SKM-1 treated with dmso at 0.1 percent for 144 hours (cell line): ENCODE results near the gene APOBEC3A.
A peak's percentile ranks its signal among the peaks of the same experiment; 100 is the strongest.
"Not testable (repeated sequence)": the region's sequence is repeated elsewhere in the genome, so short reads cannot be mapped to it uniquely, and the experiment has no call there.

ENCODE experiments used
- DNase-seq: peaks from one replicate; lab custom pipeline; 2025; ENCODE audit not compliant: unreplicated experiment; lab: John Stamatoyannopoulos, UW

The APOBEC3A gene

DNA sequence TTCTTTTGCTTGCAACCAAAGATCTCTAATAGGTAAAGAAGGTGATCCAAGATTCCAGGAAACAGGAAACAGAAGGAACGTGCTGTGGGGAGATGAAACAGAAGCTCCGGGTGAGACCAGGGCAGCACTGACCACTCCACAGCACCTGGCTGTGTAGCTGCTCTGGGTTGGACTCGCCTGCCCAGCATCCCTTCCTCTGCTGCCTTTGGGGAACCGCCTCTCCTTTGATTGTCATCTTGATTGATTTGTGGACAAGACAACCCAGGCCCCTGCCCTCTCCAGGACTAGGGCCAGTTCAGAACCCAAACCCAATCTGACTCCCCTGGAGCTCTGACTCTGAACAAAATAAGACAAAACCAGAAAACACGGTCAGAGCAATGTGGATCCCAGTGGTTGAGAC lies 14.7 kb upstream of the APOBEC3A start:
- DNase-seq = no peak

DNA sequence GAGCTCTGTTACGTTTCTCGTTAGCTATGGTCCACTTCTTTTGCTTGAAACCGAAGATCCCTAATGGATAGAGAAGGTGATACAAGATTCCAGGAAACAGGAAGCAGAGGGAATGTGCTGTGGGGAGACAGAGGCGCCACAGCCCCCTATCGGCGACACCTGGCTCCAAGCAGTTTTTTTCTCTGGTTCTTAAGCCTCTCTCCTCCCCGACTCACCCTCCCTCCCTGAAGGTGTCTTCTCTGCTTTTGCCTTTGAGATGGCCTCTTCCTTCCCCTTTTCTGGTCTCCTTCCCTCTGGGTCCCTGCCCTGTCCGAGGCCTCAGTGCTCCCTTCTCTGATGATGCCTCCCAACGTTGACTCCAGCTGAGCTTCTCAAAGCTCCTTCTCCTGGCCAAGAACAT lies 14.2 kb upstream of the APOBEC3A start:
- DNase-seq = peak; percentile 87

DNA sequence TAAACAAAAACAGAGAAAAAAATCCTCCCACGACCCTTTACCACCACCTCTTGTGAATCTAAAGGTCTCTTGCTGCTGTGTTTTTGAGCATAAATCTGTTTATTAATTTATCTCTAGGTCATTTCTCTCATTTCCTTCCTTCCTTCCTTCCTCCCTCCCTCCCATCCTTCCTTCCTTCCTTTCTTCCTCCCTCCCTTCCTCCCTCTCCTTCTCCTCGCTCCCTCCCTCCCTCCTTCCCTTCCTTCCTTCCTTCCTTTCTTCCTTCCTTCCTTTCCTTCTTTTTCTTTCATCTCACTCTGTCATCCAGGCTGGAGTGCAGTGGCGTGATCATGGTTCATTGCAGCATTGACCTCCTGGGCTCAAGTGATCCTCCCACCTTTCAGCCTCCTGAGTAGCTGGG lies 13.5 kb upstream of the APOBEC3A start:
- no peak for DNase-seq

DNA sequence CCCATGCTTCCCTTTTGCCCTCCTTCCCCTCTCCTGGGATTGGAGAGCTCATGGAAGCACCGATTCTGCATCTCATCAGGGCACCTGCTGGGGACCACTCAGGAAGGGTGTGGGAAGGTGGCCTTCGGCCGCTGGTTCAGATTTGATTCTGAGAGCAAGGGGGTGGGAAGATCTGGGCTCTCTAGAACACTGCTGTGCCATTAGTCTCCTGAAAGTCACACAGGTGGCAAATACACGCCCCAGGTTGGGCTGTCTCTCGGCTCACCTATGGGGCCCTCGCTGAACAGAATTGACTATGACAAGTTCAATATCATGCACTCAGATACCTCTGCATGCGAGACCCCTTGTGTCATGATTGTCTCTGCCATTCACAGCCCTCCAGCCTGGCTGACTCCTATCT lies 12.8 kb upstream of the APOBEC3A start:
- no peak for DNase-seq

DNA sequence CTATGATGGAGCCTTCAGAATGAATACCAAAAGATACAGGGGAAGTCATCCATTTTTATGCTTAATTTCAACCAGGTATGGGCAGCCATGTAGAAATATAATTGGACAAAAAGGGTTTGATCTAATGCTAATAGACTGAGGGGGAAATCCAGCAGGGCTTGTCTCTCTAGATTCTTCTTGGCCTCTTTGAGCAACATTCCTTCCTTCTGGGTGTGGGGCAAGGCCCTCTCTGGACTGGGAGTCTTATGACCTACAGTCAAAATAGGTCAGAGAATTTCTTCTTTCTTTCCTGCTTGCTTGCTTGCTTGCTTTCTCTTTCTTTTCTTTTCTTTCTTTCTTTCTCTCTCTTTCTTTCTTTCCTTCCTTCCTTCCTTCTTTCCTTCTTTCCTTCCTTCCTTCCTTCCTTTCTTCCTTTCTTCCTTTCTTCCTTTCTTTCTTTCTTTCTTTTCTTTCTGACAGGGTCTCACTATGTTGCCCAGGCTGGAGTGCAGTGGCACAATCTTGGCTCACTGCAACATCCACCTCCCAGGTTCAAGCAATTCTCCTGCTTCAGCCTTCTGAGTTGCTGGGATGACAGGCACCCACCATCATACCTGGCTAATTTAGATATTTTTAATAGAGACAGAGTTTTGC lies 11.6 kb upstream of the APOBEC3A start:
- DNase-seq = not testable (repeated sequence)

DNA sequence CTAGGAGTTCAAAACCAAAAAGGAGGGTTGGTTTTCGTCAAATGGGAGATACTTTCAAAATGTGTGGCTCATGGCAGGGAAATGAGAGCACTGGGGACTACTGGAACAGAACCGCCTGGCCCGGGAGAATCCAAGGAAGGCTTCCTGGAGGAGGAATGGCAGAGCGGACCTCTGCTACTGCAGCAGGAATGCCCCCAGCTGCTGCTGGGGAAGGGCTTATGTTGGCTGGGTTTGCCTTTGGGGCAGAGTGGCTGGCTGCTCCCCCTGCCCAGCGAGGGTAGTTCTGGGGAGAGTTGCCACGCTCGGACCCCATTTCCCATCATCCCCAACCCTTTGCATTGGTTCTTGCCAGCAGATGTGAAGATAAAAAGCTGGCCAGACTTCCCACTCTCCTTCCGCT lies 10.6 kb upstream of the APOBEC3A start:
- DNase-seq = no peak

DNA sequence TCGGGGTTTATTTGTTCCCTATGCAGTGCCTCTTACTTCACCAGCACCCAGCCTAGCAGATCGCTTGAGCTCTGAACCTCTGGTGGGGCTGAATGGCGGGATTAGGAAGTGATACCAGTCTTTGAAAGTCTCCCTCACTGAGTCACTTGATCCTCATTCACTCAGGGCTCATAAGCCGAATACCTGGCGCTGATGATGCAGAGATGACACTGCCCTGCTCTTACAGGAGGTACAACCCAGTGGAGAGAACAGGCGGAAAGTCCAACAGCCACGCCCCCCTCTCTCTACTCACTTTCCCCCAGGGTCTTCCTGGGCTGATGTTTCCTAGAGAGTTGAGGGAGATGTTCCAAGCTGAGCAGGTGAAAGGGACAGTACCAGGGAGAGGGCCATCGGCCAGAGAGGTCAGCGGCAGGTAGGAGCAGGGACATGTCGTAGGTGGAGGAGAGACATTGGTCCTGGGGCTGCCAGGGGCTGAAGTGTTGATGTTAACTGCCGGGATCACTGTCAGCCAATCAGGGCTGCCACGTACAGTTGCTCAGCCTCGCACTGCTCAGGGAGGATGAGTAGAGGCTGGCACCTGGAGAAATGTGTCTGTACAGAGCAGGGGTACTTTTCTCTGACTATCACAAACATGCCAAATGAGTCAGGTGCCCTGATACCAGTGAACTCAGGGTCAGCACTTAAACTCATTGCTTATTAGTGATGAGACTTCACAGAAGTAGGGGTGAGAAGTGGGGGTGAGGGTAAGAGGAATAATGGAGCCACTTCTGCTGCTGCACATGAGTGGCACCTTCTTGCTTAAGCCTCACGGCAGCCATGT lies 9.9 kb upstream of the APOBEC3A start:
- DNase-seq = no peak

DNA sequence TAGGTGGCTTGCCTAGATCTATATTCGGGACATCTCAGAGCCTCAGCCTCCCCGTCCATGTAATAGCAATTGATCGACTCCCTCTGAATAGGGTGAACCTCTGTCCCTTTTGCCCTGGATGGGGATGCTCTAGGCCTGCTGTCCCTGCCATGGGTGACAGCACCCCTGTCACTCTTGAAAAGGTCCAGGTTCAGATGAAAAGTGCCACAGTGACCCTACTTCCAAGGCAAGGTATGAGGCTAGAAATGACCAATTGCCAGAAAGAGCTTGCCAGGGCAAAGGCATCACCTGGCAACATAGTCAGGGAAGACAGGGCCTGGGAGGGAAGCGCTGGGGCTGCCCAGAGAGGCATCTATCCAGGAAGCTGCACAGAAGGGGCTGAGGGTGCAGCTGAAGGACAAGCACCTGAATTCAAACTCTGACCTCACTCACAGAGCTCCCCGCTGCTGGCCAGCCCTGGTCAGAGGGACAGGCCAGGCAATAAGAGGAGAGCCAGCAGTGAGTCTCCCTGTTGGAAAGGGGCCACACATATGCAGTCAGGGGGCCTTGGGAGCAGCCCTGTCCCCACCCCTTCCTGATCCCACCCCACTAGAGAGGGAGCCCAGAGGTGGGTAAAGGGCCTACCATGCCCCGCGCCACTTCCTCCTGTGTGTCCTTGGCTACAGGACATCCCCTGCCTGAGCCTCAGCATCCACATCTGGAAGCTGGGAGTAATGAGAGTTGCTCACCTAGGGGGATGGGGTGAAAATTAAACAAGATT lies 9.0 kb upstream of the APOBEC3A start:
- DNase-seq = no peak

DNA sequence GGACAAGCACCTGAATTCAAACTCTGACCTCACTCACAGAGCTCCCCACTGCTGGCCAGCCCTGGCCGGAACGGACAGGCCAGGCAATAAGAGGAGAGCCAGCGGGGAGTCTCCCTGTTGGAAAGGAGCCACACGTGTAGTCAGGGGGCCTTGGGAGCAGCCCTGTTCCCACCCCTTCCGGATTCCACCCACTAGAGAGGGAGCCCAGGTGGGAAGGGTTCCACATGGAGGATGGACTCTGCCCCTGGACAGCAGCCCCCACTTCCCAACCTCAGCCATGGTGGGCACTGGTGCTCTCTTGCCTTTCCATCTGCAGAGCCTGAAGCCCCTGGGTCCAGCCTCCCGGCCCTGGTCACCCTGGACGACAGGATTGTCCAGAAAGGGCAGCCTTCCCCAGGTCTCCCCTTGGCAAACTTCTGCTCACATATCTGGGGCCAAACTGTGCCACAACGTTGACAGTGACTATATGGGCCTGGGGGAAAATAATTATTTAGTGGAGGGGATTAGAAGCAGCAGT lies 7.5 kb upstream of the APOBEC3A start:
- no peak for DNase-seq

DNA sequence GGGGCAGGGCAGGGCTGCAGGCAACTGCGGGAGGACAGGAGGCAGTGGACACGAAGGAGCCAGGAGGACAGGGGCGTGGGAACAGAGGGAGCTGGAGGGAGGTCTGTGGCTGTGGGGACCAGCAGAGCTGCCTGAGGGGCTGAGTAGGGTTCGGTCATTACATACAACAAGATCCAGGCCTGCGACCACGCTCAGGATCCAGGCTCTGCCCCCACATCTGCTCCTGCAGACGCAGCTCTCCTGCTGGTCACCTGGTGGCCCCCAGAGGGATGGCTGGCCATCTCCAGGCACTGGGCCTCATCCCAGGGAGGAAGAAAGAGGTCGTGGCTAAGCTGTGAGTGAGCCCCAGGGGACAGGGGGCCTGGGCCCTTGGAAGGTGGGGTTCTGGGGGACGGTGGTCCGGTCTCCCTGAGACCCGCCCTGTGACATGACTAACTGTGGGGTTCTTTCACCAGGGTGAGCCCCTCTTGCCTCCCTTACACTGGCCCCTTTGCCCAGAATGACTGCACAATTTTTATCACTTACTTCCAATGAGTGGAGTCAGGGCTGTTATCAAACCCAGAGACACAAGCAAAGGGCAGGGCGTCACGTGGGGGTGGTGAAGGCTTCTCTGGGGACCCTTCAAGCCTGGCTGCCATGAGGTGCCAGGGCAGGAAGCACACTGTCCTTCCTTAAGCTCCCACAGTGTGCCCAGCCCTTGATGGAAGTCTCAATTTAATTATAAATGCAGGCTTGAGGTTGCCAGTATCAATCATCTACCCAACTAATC lies 6.7 kb upstream of the APOBEC3A start:
- DNase-seq = no peak

DNA sequence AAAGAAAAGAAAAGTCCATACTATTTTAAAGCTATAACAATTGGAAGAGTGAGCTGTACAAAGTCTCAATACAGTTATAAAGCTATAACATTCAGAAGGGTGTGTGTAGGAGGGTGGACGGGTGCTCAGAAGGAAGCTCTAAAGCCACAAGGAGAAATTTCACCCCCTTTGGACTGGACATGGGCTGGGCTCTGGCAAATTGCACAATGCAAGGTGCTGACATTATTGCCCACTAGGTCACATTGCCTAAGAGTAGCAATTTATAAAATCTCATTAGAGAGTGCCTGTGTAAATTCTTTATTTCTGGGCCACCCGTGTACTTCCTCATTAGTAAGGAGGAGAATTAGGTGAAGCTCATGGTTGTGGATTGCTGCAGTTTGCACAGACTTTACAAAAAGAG lies 5.7 kb upstream of the APOBEC3A start:
- DNase-seq = peak; percentile 76

DNA sequence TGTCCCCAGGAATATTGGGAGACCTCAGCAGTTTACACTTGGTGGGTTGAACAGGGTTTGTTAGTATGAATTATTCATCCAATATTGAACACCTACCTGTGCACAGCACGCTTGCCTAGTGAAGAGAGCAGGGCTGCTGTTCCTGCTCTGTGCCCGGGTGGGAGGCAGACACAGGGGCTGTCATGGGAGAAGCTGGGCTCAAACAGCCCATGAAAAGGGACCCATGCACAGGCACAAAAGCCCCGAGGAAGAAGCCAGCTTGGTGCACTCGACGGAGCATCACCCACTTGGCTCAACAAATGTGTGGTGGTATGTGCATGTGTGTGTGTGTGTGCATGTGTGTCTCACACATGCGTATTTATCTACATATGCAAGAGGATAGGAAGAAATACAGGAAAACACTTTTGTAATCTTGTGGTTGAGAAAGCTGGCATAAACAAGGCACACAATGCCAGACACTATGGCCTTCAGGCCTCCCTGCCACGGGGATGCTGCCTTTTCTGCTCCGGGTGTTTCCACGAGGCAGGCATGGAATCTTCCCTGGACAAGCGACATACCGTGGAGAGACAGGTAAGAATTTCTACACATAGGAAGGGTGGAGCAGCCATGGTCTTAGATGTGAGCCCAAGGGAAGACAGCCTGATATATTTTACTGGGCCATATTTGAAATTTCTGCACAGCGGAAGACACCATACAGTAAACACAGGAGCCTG lies 5.0 kb upstream of the APOBEC3A start:
- DNase-seq = no peak

DNA sequence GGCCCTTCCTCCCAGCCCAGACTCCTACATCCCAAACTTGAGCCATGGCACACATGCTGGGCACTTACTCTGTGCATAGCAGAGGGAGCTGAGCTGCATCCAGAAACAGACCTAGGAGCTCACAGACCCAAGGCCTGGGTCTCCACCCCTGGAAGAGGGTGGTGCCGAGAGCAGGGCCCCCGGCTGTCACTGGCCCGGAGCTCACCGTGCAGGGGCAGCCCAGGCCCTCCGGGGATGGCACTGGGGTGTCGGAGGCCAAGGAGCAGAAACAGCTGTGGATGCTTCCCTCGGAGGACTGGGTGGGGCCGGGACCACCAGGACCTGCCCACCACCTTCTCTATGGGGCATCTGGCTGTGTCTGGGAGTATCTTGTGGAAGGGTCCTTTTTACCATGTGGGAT lies 4.3 kb upstream of the APOBEC3A start:
- no peak for DNase-seq

DNA sequence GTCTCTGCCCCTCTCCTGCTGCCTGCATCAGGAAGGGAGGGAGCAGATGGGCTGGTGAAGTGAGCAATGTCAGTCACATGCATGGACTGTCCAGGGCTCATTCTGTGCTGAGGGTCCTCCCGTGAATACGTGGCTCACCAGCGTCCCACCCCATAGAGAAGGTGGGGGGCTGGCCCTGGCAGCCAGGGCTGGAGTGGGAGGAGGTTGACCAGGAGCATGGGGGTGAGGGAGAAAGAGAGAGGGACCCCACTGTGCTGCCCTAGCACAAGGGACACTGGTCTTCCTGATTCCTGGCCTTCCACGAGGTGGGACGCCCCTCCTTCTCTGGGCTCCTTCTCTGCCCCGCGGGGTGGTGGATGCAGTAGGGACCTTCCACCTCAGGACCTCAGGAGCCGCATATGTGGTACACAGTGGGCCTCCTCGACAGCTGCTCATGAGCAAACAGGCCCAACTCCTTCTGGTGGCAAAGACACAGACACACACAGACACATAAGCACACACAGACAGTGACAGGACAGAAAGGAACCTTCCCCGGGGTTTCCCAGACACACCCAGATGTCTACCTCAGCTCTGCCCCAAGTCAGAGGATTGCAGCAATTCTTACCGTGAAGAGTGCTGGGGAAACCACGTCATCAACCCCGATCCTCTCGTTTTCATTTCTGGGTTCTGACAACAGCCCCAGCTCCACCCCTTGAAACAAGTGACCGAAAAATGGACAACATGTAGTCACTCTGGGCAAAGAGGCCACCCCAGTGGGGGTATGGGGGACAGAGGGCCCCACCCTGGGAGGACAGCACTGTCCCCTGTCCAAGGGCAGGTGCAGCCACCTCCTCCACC lies 3.6 kb upstream of the APOBEC3A start:
- DNase-seq = peak; percentile 54

DNA sequence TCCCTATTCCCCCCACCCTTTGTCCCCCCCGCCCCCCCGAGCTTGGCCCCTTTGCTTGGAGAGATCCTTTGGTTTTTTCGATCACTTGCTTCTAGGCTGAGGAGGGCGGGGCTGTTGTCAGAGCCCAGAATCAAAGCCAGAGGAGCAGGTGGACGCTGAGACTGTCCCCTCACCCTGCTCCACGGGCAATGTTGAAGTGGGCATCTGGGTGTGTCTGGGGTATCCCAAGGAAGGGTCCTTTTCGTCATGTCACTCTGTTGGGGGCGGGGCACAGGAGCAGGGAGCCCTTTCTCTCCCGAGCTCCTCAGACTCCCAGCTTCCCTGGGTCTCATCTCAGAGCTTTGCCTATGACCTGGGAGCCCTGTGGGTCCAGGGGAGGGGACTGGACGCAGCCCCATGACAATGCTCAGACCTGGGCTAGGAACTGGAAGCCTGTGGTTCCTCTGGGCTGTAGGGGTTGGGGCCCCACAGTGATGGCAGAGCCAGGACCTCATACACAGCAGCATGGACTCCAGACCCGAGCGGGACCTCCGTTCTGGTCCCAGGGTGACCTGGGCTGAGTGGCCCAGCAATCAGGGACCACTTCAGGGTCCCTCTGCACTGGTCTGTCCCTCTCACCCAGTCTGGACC lies 2.9 kb upstream of the APOBEC3A start:
- DNase-seq = no peak

DNA sequence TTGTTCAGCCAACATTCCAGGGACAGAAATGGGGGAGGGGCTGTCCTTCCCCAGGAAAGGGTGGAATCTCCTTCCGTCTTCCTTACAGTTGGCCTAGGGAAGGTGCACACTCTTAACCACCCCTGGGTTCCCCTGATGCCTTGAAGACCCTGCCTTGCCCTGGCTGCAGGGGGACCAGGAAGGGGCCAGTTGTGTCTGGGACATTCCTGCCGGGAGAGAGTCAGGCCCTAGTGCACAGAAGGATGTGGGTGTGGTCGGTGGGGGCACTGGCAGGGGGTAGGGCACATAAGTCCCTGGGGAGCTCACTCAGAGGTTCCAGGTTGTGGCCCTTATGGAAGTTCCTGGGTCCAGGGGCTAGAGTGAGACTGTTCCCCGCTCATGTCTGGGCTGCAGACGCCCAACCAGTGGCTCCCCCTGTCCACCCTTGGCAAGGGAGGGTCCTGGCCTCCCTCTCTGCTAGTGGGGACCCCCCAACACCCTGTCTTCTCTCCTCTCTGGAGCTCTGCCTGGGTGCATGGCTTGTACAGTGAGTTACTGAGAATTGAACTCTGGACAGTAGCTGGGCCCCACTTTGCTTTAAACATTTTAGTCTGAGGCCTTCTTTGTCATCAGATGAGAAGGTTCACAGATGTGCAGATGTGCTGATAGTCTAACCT lies 2.0 kb upstream of the APOBEC3A start:
- no peak for DNase-seq

DNA sequence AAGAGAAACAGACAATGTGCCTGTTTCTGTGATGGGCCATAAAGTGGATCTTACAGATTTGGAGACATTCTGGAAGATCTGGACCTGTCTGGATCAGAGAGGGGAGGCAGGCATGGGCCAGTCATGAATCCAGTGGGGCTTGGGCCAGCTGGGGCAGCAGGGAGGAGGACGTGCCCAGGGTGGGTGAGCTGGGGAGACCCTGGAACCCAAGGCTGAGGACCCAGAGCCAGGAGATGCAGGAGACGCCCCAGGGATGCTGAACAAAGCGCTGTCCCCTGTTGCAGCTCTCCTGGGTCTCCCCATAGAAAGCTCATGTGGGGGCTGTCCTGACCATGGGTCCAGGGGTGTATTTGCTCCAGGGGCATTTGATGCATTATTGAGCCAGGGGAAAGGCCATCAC lies 1.5 kb upstream of the APOBEC3A start:
- no peak for DNase-seq

DNA sequence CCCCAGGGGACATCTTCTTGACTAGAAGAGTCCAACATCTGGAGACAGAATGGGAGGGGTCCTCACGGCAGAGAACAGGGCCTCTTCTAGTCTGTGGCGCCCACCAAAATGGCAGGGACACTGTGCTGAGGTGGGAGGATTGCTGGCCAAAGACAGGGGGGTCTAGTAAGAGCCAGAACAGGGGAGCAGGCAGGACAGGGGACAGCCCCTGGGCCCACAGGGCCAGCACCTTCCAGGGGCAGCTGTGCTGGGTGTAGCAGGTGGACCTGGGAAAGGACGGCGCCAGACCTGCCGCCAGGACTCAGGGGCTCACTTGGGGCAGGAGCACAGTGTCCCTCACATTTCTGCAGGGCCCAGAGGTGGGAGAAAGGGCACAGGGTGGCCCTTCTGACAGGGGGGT lies 858 bp upstream of the APOBEC3A start:
- no peak for DNase-seq
